ENCODE data around the gene NRAP. TPM values are rescaled to one million over a fixed set of nuclear protein-coding genes. Genes with fewer than 3 reads are reported as not detected.

The NRAP gene
- polyA plus RNA-seq, 1 donor from 2014 or later = not detected

DNA sequence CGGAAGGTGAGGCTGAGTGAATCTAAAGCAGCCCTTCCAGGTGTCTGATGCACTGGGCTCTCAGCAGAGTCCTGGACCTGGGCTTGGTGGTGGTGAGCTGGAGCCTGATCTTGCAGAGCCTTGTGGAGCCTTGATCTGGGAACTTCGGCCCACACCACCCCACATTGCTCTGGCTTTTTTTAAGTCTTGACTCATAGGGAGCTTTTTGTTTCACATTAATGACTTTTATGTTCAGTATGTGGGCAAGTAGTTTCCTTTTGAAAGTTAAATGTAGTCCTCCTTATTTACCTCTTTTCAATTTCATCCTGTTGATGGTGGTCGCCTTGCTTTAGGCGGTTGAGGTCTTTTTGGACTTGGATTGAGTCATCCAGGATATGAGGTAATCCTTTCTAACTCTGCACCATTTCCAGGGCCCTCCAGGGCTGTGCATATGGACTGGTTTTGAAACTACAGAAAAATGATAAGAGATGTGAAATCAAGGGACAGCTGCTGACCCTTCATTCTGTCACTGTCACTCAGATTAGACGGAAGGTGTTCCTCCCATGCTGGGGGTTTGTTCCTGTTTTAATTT is 2.9 kb upstream of the NRAP start:
- Histone ChIP-seq H3K4me2 (ENCODE audit: low read length) (no peak overlapping the region), H3K4me3 (ENCODE audit: low read length) (no peak overlapping the region), H3K36me3 (ENCODE audit: insufficient read depth, low read length) (no peaks in the 10 kb centered on the region), H4K20me1 (ENCODE audit: insufficient read depth) (no peaks in the 10 kb centered on the region), H3K9ac (ENCODE audit: low read length) (no peak overlapping the region), H3K27me3 (ENCODE audit: insufficient read depth, low read depth, low read length) (no peaks in the 10 kb centered on the region), H3K79me2 (replicated peaks; ENCODE audit: insufficient read depth, low read length) (no peaks in the 10 kb centered on the region), H3K9me2 (ENCODE audit: insufficient read depth, low read length) (no peaks in the 10 kb centered on the region), H2AFZ (ENCODE audit: low read depth, low read length) (no peak overlapping the region), H3K9me3 (ENCODE audit: low read length) (no peaks in the 10 kb centered on the region), H3F3A (ENCODE audit: insufficient read depth, low read length, poor library complexity, severe bottlenecking) (no peaks in the 10 kb centered on the region), H3K27ac (ENCODE audit: low read length) (no peak overlapping the region)
- no peak for TF ChIP-seq EP300 (conservative IDR thresholded peaks at IDR 0.05; ENCODE audit: poor library complexity, severe bottlenecking)
- no peak for TF ChIP-seq RAD21 (conservative IDR thresholded peaks at IDR 0.05)
- TF ChIP-seq MXI1 (conservative IDR thresholded peaks at IDR 0.05; ENCODE audit: poor library complexity, severe bottlenecking) = no peak
- no peak for TF ChIP-seq TAF1 (IDR thresholded peaks at IDR 0.05; ENCODE audit: low read depth)
- TF ChIP-seq SMC3 (conservative IDR thresholded peaks at IDR 0.05; ENCODE audit: poor library complexity) = no peak
- no peak for TF ChIP-seq EZH2 (IDR thresholded peaks at IDR 0.05; ENCODE audit: borderline replicate concordance, insufficient read depth, low read length, poor library complexity, severe bottlenecking)
- no peak for TF ChIP-seq REST (IDR thresholded peaks at IDR 0.05; ENCODE audit: borderline replicate concordance)
- TF ChIP-seq, protein P1, sequence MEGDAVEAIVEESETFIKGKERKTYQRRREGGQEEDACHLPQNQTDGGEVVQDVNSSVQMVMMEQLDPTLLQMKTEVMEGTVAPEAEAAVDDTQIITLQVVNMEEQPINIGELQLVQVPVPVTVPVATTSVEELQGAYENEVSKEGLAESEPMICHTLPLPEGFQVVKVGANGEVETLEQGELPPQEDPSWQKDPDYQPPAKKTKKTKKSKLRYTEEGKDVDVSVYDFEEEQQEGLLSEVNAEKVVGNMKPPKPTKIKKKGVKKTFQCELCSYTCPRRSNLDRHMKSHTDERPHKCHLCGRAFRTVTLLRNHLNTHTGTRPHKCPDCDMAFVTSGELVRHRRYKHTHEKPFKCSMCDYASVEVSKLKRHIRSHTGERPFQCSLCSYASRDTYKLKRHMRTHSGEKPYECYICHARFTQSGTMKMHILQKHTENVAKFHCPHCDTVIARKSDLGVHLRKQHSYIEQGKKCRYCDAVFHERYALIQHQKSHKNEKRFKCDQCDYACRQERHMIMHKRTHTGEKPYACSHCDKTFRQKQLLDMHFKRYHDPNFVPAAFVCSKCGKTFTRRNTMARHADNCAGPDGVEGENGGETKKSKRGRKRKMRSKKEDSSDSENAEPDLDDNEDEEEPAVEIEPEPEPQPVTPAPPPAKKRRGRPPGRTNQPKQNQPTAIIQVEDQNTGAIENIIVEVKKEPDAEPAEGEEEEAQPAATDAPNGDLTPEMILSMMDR (IDR thresholded peaks at IDR 0.05; ENCODE audit: poor library complexity, severe bottlenecking) = no peak
- no peak for TF ChIP-seq POLR2AphosphoS5 (IDR thresholded peaks at IDR 0.05)

- Histone ChIP-seq H3K9ac (ENCODE audit: low read length) (no peak overlapping the region), H4K20me1 (ENCODE audit: insufficient read depth) (no peaks in the 10 kb centered on the region), H3K9me3 (ENCODE audit: low read length) (no peaks in the 10 kb centered on the region), H3K79me2 (replicated peaks; ENCODE audit: insufficient read depth, low read length) (no peaks in the 10 kb centered on the region), H3K4me3 (ENCODE audit: low read length) (no peak overlapping the region), H3K9me2 (ENCODE audit: insufficient read depth, low read length) (no peaks in the 10 kb centered on the region), H3K27ac (ENCODE audit: low read length) (no peak overlapping the region), H3F3A (ENCODE audit: insufficient read depth, low read length, poor library complexity, severe bottlenecking) (no peaks in the 10 kb centered on the region), H3K36me3 (ENCODE audit: insufficient read depth, low read length) (no peaks in the 10 kb centered on the region), H3K4me2 (ENCODE audit: low read length) (no peak overlapping the region), H3K27me3 (ENCODE audit: insufficient read depth, low read depth, low read length) (no peaks in the 10 kb centered on the region), H2AFZ (ENCODE audit: low read depth, low read length) (no peak overlapping the region)
- no peak for TF ChIP-seq EZH2 (IDR thresholded peaks at IDR 0.05; ENCODE audit: borderline replicate concordance, insufficient read depth, low read length, poor library complexity, severe bottlenecking)
- TF ChIP-seq REST (IDR thresholded peaks at IDR 0.05; ENCODE audit: borderline replicate concordance) = no peak
Observed at GRCh38 chr10:113665806-113666354, 2.0 kb upstream of the NRAP start.

Measured in neural cell (in vitro differentiated cells).